HEK293 (cell line): ENCODE measurements around the gene TRIM2.

Source experiments
- CTCF ChIP-seq: fragments of 450-650 bp; formaldehyde crosslinking; IDR thresholded peaks from 2 replicates; pipeline ENCODE4 v1.5.1; 2016; ENCODE audit warnings: missing biosample characterization, missing genetic modification characterization
- KLF1 ChIP-seq: fragments of 450-650 bp; formaldehyde crosslinking; IDR thresholded peaks from 2 replicates; pipeline ENCODE4 v1.5.1; 2016; ENCODE audit warnings: missing biosample characterization, missing genetic modification characterization
- KLF10 ChIP-seq: fragments of 450-650 bp; IDR thresholded peaks from 2 replicates; pipeline ENCODE4 v1.5.1; 2018; ENCODE audit warnings: missing biosample characterization, mild to moderate bottlenecking, missing genetic modification characterization
- KLF7 ChIP-seq: fragments of 450-650 bp; formaldehyde crosslinking; IDR thresholded peaks from 2 replicates; pipeline ENCODE4 v1.5.1; 2016; ENCODE audit warnings: missing biosample characterization, missing genetic modification characterization, borderline replicate concordance
- TRIM28 ChIP-seq: IDR thresholded peaks from 2 replicates; pipeline ENCODE4 v1.6.1; 2011; ENCODE audit warnings: low read length, control low read depth, borderline replicate concordance
- ZBTB7A ChIP-seq: fragments of 450-650 bp; formaldehyde crosslinking; IDR thresholded peaks from 2 replicates; pipeline ENCODE4 v1.5.1; 2016; ENCODE audit warnings: low read depth, missing biosample characterization, missing genetic modification characterization
- ZNF221 ChIP-seq: fragments of 450-650 bp; formaldehyde crosslinking; IDR thresholded peaks from 2 replicates; pipeline ENCODE4 v1.5.1; 2017; ENCODE audit warnings: missing biosample characterization, missing genetic modification characterization, borderline replicate concordance
- ZNF302 ChIP-seq: fragments of 450-650 bp; formaldehyde crosslinking; IDR thresholded peaks from 2 replicates; pipeline ENCODE4 v1.5.1; 2016; ENCODE audit warnings: missing biosample characterization, missing genetic modification characterization, low read depth
- ZNF324 ChIP-seq: fragments of 450-650 bp; formaldehyde crosslinking; IDR thresholded peaks from 2 replicates; pipeline ENCODE4 v1.5.1; 2016; ENCODE audit warnings: missing biosample characterization, missing genetic modification characterization
- ZNF514 ChIP-seq: fragments of 450-650 bp; formaldehyde crosslinking; IDR thresholded peaks from 2 replicates; pipeline ENCODE4 v1.5.1; 2016; ENCODE audit warnings: missing biosample characterization, missing genetic modification characterization
- ZNF629 ChIP-seq: fragments of 450-650 bp; formaldehyde crosslinking; IDR thresholded peaks from 2 replicates; pipeline ENCODE4 v1.5.1; 2017; ENCODE audit warnings: missing biosample characterization, missing genetic modification characterization
- ZNF704 ChIP-seq: fragments of 450-650 bp; formaldehyde crosslinking; IDR thresholded peaks from 2 replicates; pipeline ENCODE4 v1.5.1; 2016; ENCODE audit warnings: missing biosample characterization, missing genetic modification characterization
- TF ChIP-seq, protein P1 (sequence below): fragments of 450-650 bp; formaldehyde crosslinking; IDR thresholded peaks from 2 replicates; pipeline ENCODE4 v1.5.1; 2016; ENCODE audit warnings: missing biosample characterization, missing genetic modification characterization

GRCh38 chr4:153296040-153296823, 92.0 kb downstream of the TRIM2 start:
- TF ChIP-seq CTCF (tag by site-specific recombination) (no peak), ZNF514 (tag by site-specific recombination) (no peak), ZNF704 (tag by site-specific recombination) (no peak), KLF10 (tag by site-specific recombination) (no peak), ZNF221 (no peak), ZNF302 (tag by site-specific recombination) (no peak), ZNF629 (tag by site-specific recombination) (no peak), KLF7 (tag by site-specific recombination) (no peak), TRIM28 (no peak), ZBTB7A (tag by site-specific recombination) (no peak), ZNF324 (no peak), KLF1 (tag by site-specific recombination) (no peak)
- TF ChIP-seq, protein P1, sequence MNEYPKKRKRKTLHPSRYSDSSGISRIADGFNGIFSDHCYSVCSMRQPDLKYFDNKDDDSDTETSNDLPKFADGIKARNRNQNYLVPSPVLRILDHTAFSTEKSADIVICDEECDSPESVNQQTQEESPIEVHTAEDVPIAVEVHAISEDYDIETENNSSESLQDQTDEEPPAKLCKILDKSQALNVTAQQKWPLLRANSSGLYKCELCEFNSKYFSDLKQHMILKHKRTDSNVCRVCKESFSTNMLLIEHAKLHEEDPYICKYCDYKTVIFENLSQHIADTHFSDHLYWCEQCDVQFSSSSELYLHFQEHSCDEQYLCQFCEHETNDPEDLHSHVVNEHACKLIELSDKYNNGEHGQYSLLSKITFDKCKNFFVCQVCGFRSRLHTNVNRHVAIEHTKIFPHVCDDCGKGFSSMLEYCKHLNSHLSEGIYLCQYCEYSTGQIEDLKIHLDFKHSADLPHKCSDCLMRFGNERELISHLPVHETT (tag by site-specific recombination), result no peak
